ENCODE measurements around the gene CREG1. TPM values are rescaled to one million over a fixed set of nuclear protein-coding genes. Genes with fewer than 3 reads are reported as not detected.

The CREG1 gene
- total RNA-seq, 1 donor from 2014 or later = 201 TPM

DNA sequence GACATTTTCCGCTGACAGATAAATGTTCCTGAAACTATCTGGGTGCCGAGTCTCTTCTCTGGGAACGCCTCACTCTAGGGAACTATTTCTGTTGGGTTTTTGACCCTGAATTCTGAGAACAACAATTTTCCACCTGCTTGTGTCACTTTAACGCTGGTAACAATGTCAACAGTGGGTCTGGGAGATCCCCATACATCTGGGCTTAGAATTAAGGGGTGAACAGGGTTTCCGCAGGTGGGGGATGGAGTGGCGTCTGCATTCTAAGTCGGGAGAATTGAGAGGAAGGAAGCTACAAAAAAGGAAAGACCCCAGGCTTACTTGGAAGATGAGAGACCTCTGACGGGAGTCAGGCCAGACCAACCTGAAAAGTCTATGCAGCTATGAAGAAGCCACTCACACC is 44.0 kb downstream of the CREG1 start:
- no peak for DNase-seq (ENCODE audit: low read depth)

DNA sequence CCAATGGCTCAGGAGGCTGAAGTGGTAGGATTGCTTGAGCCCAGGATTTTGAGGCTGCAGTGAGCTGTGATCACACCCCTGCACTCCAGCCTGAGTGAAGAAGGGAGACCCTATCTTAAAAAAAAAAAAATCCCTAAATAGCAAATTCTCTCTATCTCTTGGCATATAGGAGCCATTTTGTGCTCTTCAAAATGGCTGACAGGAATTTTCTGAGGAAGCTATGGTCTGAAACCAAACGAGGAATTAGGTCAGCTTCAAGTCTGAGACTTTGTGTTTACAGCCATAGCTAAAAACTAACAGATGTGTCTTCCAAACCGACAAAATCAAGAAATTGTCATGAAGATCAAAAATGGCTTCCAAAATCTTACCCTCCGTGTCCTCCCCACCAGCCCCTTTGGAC is 45.8 kb downstream of the CREG1 start:
- DNase-seq (ENCODE audit: low read depth) = no peak

DNA sequence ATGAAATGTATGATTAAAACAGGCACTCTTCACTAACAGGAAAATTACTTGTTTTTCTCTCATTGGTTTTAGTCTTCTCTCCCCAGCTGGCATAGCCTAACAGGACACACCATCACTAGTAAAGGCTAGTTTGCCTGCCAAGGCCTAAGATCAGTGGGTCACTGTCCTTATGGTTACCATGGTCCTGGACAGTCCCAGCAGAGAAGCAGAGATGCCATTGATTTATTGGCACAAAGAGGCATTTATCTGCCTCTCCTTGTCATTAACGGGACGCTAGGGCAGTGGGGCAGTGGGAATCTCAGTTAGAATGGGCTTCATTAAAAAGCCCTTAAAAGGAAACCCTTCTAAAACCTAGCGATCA is 49.1 kb downstream of the CREG1 start:
- no peak for DNase-seq (ENCODE audit: low read depth)

DNA sequence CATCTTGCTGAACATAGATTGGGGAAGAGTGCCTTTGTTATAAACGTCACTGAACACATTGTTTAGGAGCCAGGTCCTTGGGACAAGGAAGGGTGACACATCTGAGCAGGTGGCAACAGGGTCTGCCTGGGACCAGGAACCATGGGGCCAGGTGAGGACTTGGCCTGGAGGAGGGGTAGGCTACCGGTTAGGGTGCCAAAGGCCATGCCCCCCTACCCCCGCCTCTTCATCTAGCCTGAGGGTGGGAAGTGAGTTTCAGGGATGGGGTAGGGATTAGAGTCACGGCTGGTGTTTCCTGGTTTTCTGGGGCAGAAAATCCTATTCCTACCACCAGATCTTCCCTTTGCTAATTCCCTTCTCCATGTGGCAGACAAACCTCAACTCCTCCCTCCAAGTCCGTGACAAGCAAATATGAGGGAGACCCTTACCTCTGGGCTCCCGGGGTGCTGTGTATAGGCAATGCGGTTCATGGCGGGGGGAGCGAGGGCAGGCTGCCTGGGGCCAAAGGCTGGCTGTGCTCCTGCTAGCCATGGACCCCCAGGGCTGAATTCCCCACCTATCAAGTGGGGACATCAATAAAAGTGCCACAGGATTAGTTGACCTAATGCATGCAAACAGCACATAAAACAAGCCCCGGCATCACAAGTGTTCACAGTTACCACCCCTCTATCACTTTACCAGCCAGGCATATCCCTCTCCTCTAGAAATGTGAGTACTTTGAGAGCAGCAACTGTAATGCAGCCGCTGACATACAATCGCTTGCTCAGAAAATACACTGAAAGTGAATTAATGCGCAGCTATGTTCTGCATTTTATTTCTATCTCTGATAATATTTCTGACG is 49.7 kb downstream of the CREG1 start:
- no peak for DNase-seq (ENCODE audit: low read depth)

DNA sequence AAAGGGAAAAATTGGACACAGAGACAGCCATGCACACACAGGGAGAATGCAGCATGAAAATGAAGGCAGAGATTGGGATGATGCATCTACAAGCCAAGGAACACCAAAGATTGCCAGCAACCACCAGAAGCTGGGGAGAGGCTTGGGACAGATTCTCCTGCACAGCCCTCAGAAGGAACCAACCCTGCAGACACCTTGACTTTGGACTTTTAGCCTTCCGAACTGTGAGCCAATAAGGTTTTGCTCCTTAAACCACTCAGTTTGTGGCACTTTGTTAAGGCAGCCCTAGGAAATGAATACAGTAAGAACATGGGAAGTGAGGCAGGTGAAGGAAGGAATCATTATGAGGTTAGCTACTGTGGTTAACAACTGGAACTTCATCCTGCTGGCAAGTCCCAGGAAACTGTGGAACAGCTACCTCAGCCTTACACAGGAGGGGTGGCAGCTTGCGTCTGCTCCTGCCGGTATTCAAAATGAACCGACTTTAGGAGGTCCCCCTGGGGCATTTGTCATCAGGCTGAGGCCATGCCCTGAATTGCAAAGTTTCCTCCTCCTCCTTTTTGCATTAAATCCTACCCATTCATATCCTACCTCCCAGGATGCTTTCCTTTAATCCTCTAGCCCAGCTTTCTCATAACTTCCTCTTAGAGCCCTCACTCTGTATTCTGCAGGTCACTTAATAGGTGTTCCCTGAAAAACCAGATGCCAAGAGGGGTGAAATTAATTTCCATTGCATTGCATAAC is 50.7 kb downstream of the CREG1 start:
- no peak for DNase-seq (ENCODE audit: low read depth)

DNA sequence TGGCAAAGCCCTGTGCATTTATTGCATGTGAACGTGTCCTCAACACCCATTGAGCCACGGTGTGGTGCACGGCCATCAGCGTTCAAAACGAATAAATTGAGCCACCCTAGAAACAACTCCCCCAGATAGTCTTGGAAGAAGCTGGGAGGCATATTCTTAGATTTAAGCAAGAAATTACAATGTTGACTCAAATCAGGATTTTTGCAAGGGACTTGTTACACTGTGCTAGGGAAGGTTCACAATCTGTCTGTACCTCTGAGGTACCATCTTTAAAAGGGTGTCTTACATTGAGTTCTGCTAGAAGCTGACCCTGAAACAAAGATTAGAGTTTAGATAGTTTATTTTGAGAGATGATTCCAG is 51.4 kb downstream of the CREG1 start:
- DNase-seq (ENCODE audit: low read depth) = no peak

DNA sequence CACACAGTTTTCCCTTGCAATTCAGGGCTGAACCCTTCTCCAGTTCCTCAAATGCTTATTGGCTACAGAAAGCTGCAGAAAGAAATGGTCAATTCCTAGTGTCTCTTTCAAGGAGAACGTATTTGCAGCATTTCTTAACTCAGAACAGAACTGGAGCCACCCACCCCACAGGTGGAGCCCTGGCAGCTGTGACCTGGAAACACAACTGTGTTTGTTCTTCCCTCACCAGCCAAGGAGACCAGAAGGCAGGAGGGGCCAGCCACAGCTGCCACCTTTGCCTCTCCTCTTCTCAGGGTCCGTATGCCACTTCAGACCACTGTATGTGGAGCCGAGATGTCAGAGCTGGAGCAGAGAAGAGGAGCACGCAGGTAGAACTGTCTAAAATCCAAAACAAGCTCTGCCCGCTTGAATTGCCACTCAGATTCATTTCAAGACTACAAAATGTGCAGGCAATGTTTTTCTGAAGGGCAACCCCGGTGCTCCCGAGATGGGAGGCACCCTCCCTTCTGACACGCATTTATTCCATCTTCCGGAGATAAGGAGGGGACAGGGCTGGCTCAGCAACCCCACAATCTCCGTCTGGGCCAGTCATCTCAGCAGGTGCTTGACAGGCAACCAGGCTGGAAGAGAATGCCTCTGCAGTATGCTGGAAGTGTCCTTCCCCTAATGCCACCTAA is 51.9 kb downstream of the CREG1 start:
- no peak for DNase-seq (ENCODE audit: low read depth)

DNA sequence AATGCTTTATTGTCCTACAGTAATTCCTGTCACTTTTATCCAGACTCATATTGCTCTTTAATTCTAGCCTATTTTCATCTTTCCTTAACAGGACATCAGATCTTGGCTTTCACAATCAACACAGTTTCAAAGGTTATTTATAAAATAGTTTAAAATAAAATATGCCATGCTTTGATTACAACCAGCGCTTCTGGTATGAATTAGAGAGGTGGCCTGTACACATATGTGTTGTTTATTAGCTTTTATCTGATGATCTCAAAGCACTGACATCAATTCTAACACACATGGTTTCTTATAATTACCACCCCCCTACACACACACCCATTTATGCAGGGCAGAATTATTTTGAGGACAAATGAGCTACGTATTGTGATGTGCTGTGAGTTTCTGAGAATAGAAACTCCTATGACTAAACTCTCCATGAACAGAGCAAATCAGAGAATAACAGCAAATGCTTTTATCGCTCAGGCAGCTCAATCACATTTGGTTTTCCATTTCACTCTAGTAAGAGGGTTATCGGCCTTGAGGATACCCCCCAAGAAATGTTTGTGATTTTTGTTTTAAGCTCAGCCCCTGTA is 53.2 kb downstream of the CREG1 start:
- DNase-seq (ENCODE audit: low read depth) = no peak

DNA sequence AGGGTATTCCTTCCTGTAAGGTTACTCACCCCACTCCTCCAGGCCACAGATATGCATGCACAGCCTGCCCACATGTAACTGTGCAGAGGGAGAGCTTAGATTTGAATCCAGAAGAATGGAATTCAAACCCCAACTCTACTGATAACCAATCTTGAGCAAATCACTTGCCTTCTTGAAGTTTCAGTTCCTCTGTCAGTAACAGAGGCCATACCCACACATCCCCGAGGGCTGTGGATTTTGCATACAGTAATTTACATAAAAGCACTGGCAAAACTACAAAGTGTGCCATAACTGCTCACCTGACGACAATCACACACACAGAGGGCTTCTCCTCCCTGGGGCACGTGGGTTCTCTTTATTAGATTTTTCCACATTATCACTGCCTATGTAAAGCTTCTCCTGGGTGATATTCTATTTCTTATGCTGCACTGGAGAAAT is 53.9 kb downstream of the CREG1 start:
- no peak for DNase-seq (ENCODE audit: low read depth)

DNA sequence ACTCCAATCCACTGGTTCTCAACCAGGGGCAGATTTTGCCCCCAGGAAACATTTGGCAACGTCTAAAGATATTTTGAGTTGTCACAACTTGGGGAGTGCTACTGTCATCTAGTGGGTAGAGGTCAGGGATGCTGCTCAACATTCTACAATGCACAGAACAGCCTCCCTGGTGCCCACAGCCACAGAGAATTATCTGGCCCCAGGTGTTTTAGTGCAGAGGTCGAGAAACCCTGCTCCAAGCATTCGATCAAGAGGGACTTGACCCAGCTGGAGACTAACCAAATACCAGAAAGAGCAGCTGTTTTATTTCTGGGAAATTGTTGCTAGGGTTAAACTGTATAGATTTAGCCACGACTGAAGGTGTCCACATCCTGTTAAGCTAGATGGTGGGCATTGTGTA is 54.5 kb downstream of the CREG1 start:
- DNase-seq (ENCODE audit: low read depth) = no peak

DNA sequence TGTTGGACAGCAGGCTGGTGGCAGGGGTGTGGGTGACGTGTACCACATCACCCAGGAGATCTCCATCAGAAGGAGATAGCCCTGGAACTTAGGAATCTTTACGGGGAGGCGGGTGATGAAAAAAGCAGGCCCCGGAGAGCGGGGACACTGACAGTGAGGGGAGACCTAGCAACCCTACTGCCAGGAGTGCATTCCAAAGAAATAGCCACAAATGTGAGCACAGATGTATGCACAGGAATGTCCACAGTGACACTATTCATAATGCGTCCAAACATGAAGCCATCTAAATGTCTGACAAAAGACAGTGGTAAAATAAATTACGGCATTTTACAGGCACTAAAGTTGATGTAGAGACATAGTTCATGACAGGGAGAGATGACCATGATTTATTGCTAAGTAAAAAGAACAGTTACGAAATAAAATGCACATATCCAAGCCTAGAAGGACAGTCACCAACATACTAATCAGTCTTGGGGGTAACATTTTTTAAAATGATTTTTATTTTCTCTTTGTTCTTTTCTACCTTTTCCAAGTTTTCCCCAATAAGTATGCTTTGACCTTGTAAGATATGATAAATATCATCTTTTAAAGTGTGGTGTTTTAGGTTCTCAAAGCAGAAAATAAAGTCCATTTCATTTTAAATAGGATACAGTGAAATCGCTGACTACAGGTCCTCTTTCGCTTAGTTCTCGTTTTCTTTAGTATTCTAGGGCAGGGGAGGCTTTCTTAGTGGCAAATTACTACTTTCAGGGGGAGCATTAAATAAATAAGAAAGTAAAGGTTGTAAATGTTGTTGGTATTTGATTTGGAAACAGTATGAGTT is 56.6 kb downstream of the CREG1 start:
- DNase-seq (ENCODE audit: low read depth) = no peak

DNA sequence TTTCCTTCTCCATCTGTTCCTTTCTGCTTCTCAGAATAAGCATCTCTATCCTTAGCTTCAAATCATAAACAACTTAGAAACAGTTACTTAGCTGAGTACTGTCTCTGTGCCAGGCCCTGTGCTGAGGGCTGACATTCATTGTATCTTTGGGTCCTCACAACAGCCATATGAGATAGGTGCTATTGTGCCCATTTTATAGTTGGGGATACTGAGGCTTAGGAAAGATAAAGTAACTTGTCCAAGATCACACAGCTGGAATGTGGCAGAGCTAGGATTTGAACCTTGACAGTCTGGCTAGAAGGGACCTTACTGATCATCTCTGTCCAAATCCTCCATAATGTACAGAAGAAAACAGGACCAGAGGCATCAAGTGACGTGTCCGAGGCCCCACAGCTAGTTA is 60.2 kb downstream of the CREG1 start:
- DNase-seq (ENCODE audit: low read depth) = no peak

DNA sequence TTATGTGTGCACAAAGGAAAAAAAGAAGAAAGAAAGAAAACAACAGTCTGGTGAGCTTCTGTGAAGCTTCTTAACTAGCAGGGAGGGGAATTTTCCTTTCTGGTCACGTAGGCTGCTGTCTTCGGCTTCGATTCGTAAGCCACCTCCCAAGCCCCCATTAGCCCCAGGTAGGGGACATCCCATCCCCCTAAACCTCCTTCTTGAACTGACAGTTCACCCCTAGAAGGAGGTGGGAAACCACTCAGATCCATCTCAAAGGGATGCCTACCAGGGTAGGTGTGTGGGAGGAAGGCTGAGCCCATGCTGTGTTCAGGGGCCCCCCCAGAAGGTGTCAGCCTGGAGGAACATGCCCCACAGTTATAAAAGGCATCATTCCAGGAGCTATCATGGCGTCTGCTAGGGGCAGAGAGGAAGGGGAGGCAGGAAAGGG is 61.1 kb downstream of the CREG1 start:
- no peak for DNase-seq (ENCODE audit: low read depth)

DNA sequence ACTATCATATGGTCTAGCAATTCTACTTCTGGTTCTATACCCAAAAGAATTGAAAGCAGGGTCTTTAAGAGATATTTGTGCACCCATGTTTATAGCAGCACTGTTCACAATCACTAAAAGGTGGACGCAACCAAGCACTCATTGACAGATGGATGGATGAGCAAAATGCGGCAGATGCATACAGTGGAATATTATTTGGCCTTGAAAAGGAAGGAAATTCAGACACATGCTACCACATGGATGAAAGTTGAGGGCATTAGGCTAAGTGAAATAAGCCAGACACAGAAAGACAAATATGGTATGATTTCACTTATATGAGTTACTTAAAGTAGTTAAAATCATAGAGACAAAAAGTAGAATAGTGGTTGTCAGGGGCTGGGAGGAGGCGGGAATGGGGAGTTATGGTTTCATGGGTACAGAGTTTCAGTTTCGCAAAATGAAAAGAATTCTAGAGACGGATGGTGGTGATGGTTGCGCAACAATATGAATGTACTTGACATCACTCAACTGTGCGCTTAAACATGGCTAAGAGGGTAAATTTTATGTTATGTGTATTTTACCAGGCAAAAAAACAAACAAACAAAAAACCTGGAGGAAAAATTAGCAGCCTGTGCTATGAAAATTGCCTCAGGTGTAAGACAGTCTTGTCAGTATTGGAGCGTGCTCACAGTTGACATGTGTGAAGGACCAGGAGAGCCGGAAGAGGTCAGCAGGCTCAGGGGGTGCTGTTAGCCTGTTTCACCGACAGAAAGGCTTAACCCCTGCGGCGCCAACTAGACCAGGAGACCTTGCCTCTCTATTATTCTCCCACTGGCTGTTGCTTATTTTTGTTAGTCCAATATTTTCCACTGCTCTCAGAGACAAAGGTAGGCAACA is 61.7 kb downstream of the CREG1 start:
- DNase-seq (ENCODE audit: low read depth) = no peak

Other genes starting within 250 kb of the CREG1 start
- 0.21 TPM in 1 of 2 replicates, not detected in the other for gene CD247, start 35.2 kb downstream of the CREG1 start, total RNA-seq
- 121 and 176 TPM in 2 replicates for gene RCSD1, start 76.5 kb upstream of the CREG1 start, total RNA-seq
- 38.6 and 39.3 TPM in 2 replicates for gene MPZL1, start 168.2 kb upstream of the CREG1 start, total RNA-seq